Esophagus mucosa (tissue), 1 donor: ENCODE results near the gene ATG16L1. TPM values are rescaled to one million over a fixed set of nuclear protein-coding genes. Genes with fewer than 3 reads are reported as not detected.

Source experiments
- ATAC-seq: fragments of 200-7000 bp; cut with Tn5 transposase; one replicate; pipeline ENCODE4 v1.9.1; 2020
- total RNA-seq: library from RNA; stranded (reverse); gene quantifications from one replicate; pipeline ENCODE4 v1.2.4, GENCODE V29; 2023
- donor health status: DM: yes; HTN: yes; CAD: no.

ATG16L1 gene
- total RNA-seq, 1 donor from 2014 or later: 13.9 TPM

GRCh38 chr2:233336541-233336940, 85.1 kb downstream of the ATG16L1 start:
- ATAC-seq: no peak

- ATAC-seq: no peak
Observed at GRCh38 chr2:233338046-233338445, 86.6 kb downstream of the ATG16L1 start.

- ATAC-seq: no peak
Observed at GRCh38 chr2:233338812-233339368, 87.4 kb downstream of the ATG16L1 start.

- ATAC-seq: no peak
Observed at GRCh38 chr2:233339427-233339826, 88.0 kb downstream of the ATG16L1 start.

- ATAC-seq: no peak
Observed at GRCh38 chr2:233341296-233341695, 89.8 kb downstream of the ATG16L1 start.

GRCh38 chr2:233342301-233342700, 90.8 kb downstream of the ATG16L1 start:
- ATAC-seq: no peak

GRCh38 chr2:233343171-233343705, 91.8 kb downstream of the ATG16L1 start:
- no peak for ATAC-seq

Other genes with a start within 250 kb of the ATG16L1 start
- 6.1 TPM for gene NGEF, start 238.4 kb upstream of the ATG16L1 start, total RNA-seq
- not detected for gene NEU2, start 219.0 kb upstream of the ATG16L1 start, total RNA-seq
- gene INPP5D, start 191.3 kb upstream of the ATG16L1 start, total RNA-seq: 6.2 TPM
- gene SAG, start 56.1 kb downstream of the ATG16L1 start, total RNA-seq: not detected
- gene DGKD, start 102.8 kb downstream of the ATG16L1 start, total RNA-seq: 6.7 TPM